Hematopoietic multipotent progenitor cell treated with erythropoietin and hydrocortisone succinate and interleukin-3 and kit ligand, for 8 days (in vitro differentiated cells): ENCODE results near the gene RILPL2.
"Not testable (repeated sequence)": the region's sequence is repeated elsewhere in the genome, so short reads cannot be mapped to it uniquely, and the experiment has no call there.

Experiments
- DNase-seq: peaks from one replicate; pipeline ENCODE4 v3.0.0-alpha.2; 2015

RILPL2 gene

DNA sequence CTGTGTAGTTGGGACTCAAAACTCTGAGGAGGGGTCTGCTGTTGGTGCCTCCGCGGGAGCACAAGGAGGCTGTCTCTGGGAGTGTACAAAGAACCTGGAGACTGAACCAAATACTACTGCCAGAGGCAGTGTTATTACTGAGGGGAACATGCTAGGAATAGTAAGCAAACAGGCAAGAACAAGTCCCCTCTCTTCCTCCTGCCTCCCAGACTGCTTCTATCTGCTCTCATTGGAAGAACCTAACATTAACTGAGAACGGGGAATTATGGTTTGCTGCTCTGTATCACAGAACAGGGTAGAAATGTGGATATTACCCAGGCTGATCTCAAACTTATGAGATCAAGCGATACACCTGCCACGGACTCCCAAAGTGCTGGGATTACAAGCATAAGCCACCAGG, 57.1 kb downstream of the RILPL2 start:
- DNase-seq = no peak

DNA sequence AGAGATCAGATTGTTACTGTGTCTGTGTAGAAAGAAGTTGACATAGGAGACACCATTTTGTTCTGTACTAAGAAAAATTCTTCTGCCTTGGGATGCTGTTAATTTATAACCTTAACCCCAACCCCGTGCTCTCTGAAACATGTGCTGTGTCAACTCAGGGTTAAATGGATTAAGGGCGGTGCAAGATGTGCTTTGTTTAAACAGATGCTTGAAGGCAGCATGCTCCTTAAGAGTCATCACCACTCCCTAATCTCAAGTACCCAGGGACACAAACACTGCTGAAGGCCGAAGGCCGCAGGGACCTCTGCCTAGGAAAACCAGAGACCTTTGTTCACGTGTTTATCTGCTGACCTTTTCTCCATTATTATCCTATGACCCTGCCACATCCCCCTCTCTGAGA, 64.1 kb downstream of the RILPL2 start:
- not testable (repeated sequence) for DNase-seq

DNA sequence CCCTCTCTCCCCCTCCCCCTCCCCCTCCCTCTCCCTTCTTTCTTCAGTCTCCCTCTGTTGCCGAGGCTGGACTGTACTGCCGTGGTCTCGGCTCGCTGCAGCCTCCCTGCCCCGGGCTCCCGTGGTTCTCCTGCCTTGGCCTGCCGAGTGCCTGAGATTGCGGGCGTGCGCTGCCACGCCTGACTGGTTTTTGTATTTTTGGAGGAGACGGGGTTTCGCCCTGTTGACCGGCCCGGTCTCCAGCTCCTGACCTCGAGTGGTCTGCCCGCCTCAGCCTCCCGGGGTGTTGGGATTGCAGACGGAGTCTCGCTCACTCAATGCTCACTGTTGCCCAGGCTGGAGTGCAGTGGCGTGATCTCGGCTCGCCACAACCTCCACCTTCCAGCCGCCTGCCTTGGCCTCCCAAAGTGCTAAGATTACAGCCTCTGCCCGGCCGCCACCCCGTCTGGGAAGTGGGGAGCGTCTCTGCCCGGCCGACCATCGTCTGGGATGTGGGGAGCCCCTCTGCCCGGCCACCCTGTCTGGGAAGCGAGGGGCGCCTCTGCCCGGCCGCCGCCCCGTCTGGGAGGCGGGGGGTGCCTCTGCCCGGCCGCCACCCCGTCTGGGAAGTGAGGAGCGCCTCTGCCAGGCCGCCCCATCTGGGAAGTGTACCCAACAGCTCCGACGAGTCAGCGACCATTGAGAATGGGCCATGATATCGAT, 64.7 kb downstream of the RILPL2 start:
- DNase-seq = not testable (repeated sequence)

DNA sequence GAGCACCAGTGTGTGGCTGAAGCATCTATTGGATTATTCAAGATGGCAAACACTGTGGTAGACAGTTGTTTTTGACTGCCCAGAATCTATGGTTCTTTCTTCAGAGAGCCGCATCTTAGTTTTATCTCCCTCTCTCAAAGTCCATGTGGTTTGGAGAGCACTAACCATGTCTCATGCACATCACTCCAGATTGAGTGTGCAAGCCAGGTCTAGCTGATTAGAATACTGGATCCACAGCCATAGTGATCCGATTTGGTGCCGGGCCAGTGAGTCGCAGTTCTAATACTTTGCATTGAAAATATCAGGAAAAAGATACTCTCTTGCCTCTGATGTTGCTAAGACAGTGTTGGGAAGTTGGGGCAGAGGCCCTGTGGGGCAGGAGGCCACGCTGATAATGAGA, 67.3 kb downstream of the RILPL2 start:
- DNase-seq = peak; percentile 56

DNA sequence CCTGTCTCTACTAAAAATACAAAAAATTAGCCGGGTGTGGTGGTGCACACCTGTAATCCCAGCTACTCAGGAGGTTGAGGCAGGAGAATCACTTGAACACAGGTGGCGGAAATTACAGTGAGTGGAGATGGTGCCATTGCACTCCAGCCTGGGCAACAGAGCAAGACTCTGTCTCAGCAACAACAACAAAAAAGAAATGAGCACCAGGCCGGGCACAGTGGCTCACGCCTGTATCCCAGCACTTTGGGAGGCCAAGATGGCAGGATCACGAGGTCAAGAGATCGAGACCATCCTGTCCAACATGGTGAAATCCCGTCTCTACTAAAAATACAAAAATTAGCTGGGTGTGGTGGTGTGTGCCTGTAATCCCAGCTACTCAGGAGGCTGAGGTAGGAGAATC, 68.1 kb downstream of the RILPL2 start:
- DNase-seq = not testable (repeated sequence)

DNA sequence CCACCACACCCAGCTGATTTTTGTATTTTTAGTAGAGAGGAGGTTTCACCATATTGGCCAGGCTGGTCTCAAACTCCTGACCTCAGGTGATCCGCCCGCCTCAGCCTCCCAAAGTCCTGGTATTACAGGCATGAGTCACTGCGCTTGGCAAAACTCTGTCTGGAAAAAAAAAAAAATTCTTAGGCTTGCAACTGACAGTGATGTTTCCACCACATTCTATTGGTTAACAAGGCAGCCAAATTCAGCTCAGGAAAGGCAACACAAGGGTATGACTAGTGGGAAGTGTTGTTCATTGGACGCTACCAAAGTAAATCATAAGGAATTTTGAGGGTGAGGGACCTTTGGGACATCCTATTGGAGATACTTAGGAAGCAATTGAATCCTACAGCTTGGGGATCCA, 69.0 kb downstream of the RILPL2 start:
- DNase-seq = no peak
